Endodermal cell (in vitro differentiated cells): Measurements from ENCODE around the gene KRTAP1-1. TPM values are rescaled to one million over a fixed set of nuclear protein-coding genes. Genes with fewer than 3 reads are reported as not detected.

Source experiments
- DNase-seq: peaks from one replicate; pipeline ENCODE4 v3.0.0-alpha.2; 2017
- H3K27ac ChIP-seq: 2 replicates; pipeline ENCODE4 v1.5.1; 2013; ENCODE audit warnings: mild to moderate bottlenecking, low read depth, low read length, moderate library complexity
- H3K27me3 ChIP-seq: 2 replicates; pipeline ENCODE4 v1.6.1; 2013; ENCODE audit warnings: mild to moderate bottlenecking, low read length, moderate library complexity; ENCODE audit not compliant: insufficient read depth, control insufficient read depth, poor library complexity, severe bottlenecking
- H3K36me3 ChIP-seq: 2 replicates; pipeline ENCODE4 v1.7.0; 2013; ENCODE audit warnings: mild to moderate bottlenecking, low read length, moderate library complexity; ENCODE audit not compliant: control insufficient read depth, insufficient read depth
- H3K4me1 ChIP-seq: one replicate; pipeline ENCODE4 v1.7.0; 2013; ENCODE audit warnings: low read length; ENCODE audit not compliant: control insufficient read depth, insufficient read depth
- H3K4me3 ChIP-seq: 2 replicates; pipeline ENCODE4 v1.5.1; 2013; ENCODE audit warnings: mild to moderate bottlenecking, low read length, moderate library complexity
- H3K9ac ChIP-seq: 2 replicates; pipeline ENCODE4 v1.6.1; 2013; ENCODE audit warnings: mild to moderate bottlenecking, low read length, moderate library complexity; ENCODE audit not compliant: poor library complexity, severe bottlenecking; ENCODE audit errors: extremely low read depth
- H3K9me3 ChIP-seq: 2 replicates; pipeline ENCODE4 v1.6.1; 2013; ENCODE audit warnings: mild to moderate bottlenecking, low read length, moderate library complexity; ENCODE audit not compliant: control insufficient read depth
- H3K27ac Mint-ChIP-seq: 2 replicates; pipeline ENCODE4 v1.8.0; 2020; ENCODE audit warnings: mixed read lengths
- H3K27me3 Mint-ChIP-seq: 2 replicates; pipeline ENCODE4 v1.8.0; 2021; ENCODE audit warnings: mild to moderate bottlenecking, mixed read lengths; ENCODE audit not compliant: insufficient read depth
- H3K36me3 Mint-ChIP-seq: 2 replicates; pipeline ENCODE4 v1.8.0; 2020; ENCODE audit warnings: low read depth, mixed read lengths
- H3K4me1 Mint-ChIP-seq: 2 replicates; pipeline ENCODE4 v1.8.0; 2020; ENCODE audit warnings: mixed read lengths
- H3K4me3 Mint-ChIP-seq: 2 replicates; pipeline ENCODE4 v1.8.0; 2020; ENCODE audit warnings: mild to moderate bottlenecking, moderate library complexity, mixed read lengths
- H3K9me3 Mint-ChIP-seq: 2 replicates; pipeline ENCODE4 v1.8.0; 2020; ENCODE audit warnings: mild to moderate bottlenecking, mixed read lengths
- whole genome bisulfite sequencing, 2 experiments: methylation state at CpG; one replicate each; pipeline versions ENCODE4 v1.1.5 to v1.1.7; 2013; ENCODE audit warnings: missing lambda C conversion rate in 2 of 2, mixed read lengths in 1 of 2; ENCODE audit not compliant: insufficient coverage in 1 of 2, insufficient read length in 1 of 2; 5-methylcytosine and 5-hydroxymethylcytosine counted together
- total RNA-seq, 2 donors: library from RNA; stranded (reverse); fragmentation: NEBNext Ultra II Directional in 1 of 2; extraction: Animal tissue kit (Norgen Biotek cat#: 25700) in 1 of 2; gene quantifications; 2 replicates in 1 of 2; 3 replicates in 1 of 2; pipeline ENCODE4 v1.2.1, GENCODE V29; 2021
- TF ChIP-seq, protein P1 (sequence below): fragments of 200-600 bp; sonication (generic); conservative IDR thresholded peaks from 2 replicates; pipeline ENCODE4 v1.5.0; 2021; ENCODE audit warnings: antibody characterized with exemption, mild to moderate bottlenecking

The KRTAP1-1 gene
- total RNA-seq, 2 donors from 2014 or later, result not detected

DNA sequence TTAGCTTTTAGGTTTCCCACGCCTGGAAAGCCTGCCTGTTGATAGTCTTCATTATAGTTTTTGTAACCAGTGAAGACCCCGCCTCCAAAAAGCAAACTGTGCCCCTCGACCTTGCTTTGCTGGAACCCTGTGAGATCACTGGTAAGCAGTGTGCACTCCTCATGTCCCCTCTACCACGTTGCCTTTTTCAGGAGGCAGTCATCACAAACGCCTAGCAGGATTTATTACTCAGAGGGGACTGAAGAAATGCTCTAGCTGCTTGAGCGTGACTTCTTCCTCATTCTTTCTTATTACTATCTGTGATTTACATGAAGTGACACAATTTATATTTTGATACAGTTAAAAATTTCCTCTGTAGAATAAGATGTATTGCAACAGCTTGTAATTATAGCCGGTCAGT is 25.8 kb downstream of the KRTAP1-1 start:
- Histone ChIP-seq H3K27ac (no peak overlapping the region), H3K27me3 (no peaks in the 10 kb centered on the region), H3K4me3 (no peak overlapping the region), H3K9me3 (no peaks in the 10 kb centered on the region), H3K9ac (no peak overlapping the region), H3K4me1 (no peaks in the 10 kb centered on the region), H3K36me3 (no peaks in the 10 kb centered on the region)
- DNase-seq, result no peak
- no peaks in the 10 kb centered on the region for H3K27me3 Mint-ChIP-seq
- no peaks in the 10 kb centered on the region for H3K9me3 Mint-ChIP-seq
- TF ChIP-seq, protein P1, sequence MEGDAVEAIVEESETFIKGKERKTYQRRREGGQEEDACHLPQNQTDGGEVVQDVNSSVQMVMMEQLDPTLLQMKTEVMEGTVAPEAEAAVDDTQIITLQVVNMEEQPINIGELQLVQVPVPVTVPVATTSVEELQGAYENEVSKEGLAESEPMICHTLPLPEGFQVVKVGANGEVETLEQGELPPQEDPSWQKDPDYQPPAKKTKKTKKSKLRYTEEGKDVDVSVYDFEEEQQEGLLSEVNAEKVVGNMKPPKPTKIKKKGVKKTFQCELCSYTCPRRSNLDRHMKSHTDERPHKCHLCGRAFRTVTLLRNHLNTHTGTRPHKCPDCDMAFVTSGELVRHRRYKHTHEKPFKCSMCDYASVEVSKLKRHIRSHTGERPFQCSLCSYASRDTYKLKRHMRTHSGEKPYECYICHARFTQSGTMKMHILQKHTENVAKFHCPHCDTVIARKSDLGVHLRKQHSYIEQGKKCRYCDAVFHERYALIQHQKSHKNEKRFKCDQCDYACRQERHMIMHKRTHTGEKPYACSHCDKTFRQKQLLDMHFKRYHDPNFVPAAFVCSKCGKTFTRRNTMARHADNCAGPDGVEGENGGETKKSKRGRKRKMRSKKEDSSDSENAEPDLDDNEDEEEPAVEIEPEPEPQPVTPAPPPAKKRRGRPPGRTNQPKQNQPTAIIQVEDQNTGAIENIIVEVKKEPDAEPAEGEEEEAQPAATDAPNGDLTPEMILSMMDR, result no peak
- WGBS, 2 experiments, result 82 to 87% methylated on average over 6 to 7 of the region's 7 CpGs
- no peak overlapping the region for H3K27ac Mint-ChIP-seq
- no peaks in the 10 kb centered on the region for H3K36me3 Mint-ChIP-seq
- no peak overlapping the region for H3K4me3 Mint-ChIP-seq
- H3K4me1 Mint-ChIP-seq, result peaks cover 8% of the 10 kb centered on the region

DNA sequence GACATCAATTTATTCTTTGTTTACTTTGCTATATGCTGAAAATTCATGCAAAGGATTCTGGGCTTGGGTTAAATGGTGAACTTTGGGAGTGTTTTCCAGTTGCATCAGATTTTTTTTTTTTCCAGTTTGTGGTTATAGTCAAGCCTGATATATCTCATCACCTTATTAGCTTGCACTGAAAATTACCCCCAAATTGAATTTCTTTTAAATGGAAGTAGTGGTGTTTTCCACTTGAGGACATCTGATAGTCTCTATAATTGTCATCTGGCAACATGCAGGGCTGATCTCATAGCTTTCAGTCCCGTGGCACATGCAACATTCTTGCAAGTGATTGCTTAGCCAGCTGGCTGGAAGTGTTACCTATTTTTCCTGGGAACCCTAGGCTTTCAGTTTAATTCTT is 27.6 kb downstream of the KRTAP1-1 start:
- Histone ChIP-seq H3K4me3 (no peak overlapping the region), H3K9ac (no peak overlapping the region), H3K27me3 (no peaks in the 10 kb centered on the region), H3K4me1 (peaks cover 6% of the 10 kb centered on the region), H3K9me3 (no peaks in the 10 kb centered on the region), H3K36me3 (no peaks in the 10 kb centered on the region), H3K27ac (no peak overlapping the region)
- H3K27me3 Mint-ChIP-seq, result no peaks in the 10 kb centered on the region
- peaks cover 23% of the 10 kb centered on the region for H3K4me1 Mint-ChIP-seq
- WGBS, 2 experiments, result 80 to 90% methylated on average over 1 of the region's 1 CpG
- no peak overlapping the region for H3K27ac Mint-ChIP-seq
- H3K4me3 Mint-ChIP-seq, result no peak overlapping the region
- no peak for DNase-seq
- H3K9me3 Mint-ChIP-seq, result no peaks in the 10 kb centered on the region
- TF ChIP-seq, protein P1, result no peak
- H3K36me3 Mint-ChIP-seq, result no peaks in the 10 kb centered on the region

DNA sequence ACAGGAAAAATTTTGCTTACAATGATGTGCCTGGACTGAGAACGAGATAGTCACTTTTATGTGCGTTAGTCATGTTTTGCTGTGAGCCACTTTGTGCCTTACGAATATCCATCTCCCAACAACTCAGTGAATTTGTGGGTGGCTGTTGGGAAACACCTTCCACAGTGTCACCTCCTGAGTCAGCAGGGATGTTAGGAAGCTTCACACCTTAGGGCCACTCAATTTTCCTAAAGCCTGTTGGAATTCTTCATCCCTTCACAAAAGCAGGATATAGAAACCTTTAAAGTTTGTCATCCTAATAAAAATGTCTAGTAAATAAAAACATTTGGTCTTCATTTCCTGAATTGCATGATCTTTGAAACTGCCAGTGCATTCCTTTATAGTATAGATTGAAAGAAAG is 28.1 kb downstream of the KRTAP1-1 start:
- Mint-ChIP-seq H3K36me3 (no peaks in the 10 kb centered on the region), H3K27ac (no peak overlapping the region), H3K4me1 (peaks cover 21% of the 10 kb centered on the region), H3K9me3 (no peaks in the 10 kb centered on the region), H3K4me3 (no peak overlapping the region), H3K27me3 (no peaks in the 10 kb centered on the region)
- Histone ChIP-seq H3K27me3 (no peaks in the 10 kb centered on the region), H3K4me3 (no peak overlapping the region), H3K4me1 (peaks cover 8% of the 10 kb centered on the region), H3K9ac (no peak overlapping the region), H3K36me3 (no peaks in the 10 kb centered on the region), H3K9me3 (no peaks in the 10 kb centered on the region), H3K27ac (no peak overlapping the region)
- TF ChIP-seq, protein P1, result no peak
- 96 to 100% methylated on average over 1 to 3 of the region's 3 CpGs for WGBS, 2 experiments
- DNase-seq, result no peak
